ENCODE measurements around the gene SYPL2. TPM values are rescaled to one million over a fixed set of nuclear protein-coding genes. Genes with fewer than 3 reads are reported as not detected.

SYPL2 gene
- total RNA-seq, 1 experiment from 2014 or later, result not detected

DNA sequence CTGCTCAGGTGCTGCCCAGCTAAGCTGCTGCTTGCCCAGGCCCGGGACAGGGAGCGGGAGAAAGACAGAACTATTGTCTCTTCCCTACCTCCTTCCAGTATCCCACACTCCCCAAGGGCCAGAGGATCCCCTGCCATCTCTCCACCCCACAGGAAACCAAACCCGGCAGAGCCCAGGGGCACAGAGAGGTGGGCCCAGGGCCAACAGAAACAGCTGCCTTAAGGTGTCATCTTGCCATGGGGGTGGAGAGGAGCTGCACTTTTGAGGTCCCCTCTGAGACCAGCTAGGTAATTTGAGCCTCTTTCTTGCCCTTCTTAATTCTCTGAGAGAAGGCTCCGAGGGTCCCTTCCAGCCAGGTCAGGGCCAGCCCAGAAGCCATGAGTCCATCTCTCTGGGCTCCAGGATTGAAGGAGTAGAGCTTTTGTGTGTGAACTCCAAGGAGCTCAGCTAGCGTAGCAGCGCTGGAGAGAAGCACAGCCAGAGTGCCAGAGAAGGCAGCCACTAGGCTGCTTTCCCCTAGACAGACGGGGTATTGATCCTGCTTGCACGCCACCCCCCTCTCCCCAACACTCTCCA is 63.6 kb downstream of the SYPL2 start:
- H3K27me3 ChIP-seq (ENCODE audit: low read length), result no peaks in the 10 kb centered on the region
- H3K4me3 ChIP-seq (ENCODE audit: low read length), result peak overlapping the region; percentile 46; the same call in 1 of the 2 replicates
- no peaks in the 10 kb centered on the region for H3K79me2 ChIP-seq (ENCODE audit: low read length)
- peaks cover 29% of the 10 kb centered on the region for H3K4me1 ChIP-seq (ENCODE audit: low read length)
- H4K20me1 ChIP-seq (ENCODE audit: insufficient read depth, low read depth, low read length), result no peaks in the 10 kb centered on the region
- H3K27ac ChIP-seq (ENCODE audit: low read length), result no peak overlapping the region
- peak overlapping the region; percentile 62 for H3K4me2 ChIP-seq (ENCODE audit: low read depth, low read length, poor library complexity, severe bottlenecking)
- H3K9me2 ChIP-seq (replicated peaks; ENCODE audit: insufficient read depth, low read length), result no peaks in the 10 kb centered on the region
- DNase-seq, result peak; percentile 76
- no peaks in the 10 kb centered on the region for H3K36me3 ChIP-seq (ENCODE audit: insufficient read depth, low read length)
- no peak overlapping the region for H2AFZ ChIP-seq (ENCODE audit: low read length)
- peak overlapping the region; percentile 37 for H3K9ac ChIP-seq (ENCODE audit: low read length)
- H3K9me3 ChIP-seq (ENCODE audit: low read length), result no peaks in the 10 kb centered on the region

DNA sequence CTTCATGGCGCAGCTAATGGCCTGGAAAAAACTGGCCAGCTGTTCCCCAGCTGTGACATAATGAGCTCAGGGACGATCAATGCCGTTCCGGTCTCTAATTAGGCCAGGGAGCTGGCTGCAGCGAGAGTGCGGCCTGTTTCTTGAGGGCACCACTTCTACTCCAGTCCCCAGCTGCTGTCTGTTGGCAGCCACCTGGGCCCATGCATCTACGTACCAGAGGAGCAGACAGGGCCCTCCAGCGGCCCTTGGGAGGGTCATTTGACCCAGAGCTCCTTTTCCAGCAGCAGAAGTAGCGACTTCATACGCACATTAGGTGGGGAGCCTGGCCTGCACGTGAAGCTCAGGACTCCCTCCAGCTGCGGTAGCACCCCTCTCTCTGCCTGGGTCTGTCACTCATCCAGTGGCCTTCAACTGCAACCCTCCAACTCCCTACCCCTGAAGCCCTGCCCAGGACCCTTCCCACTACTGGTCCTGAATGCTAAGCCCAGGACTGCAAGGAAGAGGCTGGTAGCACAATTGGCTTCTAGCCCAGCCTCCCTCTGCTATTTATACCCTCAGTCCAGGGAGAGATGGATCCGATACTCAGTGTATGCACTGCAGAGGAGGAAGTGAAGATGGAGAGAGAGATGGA is 64.2 kb downstream of the SYPL2 start:
- H3K27me3 ChIP-seq (ENCODE audit: low read length), result no peaks in the 10 kb centered on the region
- no peak for DNase-seq
- no peaks in the 10 kb centered on the region for H3K9me2 ChIP-seq (replicated peaks; ENCODE audit: insufficient read depth, low read length)
- H4K20me1 ChIP-seq (ENCODE audit: insufficient read depth, low read depth, low read length), result no peaks in the 10 kb centered on the region
- no peak overlapping the region for H2AFZ ChIP-seq (ENCODE audit: low read length)
- H3K4me3 ChIP-seq (ENCODE audit: low read length), result no peak overlapping the region
- H3K4me2 ChIP-seq (ENCODE audit: low read depth, low read length, poor library complexity, severe bottlenecking), result peak overlapping the region; percentile 62
- H3K4me1 ChIP-seq (ENCODE audit: low read length), result peaks cover 29% of the 10 kb centered on the region
- no peak overlapping the region for H3K27ac ChIP-seq (ENCODE audit: low read length)
- no peak overlapping the region; the same call in 1 of the 2 replicates for H3K9ac ChIP-seq (ENCODE audit: low read length)
- no peaks in the 10 kb centered on the region for H3K9me3 ChIP-seq (ENCODE audit: low read length)
- no peaks in the 10 kb centered on the region for H3K79me2 ChIP-seq (ENCODE audit: low read length)
- H3K36me3 ChIP-seq (ENCODE audit: insufficient read depth, low read length), result no peaks in the 10 kb centered on the region

DNA sequence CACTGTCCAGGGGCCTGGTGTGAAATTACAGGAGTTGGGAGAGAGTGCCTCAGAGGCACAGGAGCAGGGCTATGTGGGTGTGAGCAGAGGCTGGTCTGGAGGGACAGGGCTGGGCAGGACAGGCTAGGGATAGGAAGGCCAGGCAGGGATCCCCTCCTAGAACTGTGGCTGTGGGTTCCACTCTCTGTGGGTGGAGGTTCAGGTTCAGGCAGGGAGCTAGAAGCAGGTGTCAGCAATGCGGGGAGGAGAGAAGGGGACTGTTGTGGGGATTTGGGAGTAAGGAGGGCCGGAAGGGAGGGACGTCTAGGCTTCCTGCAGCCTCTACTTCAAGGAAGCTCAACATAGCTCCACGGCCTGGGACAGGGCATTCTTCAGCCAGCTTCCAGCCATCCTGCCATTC is 65.0 kb downstream of the SYPL2 start:
- Histone ChIP-seq H3K9me3 (ENCODE audit: low read length) (no peaks in the 10 kb centered on the region), H2AFZ (ENCODE audit: low read length) (no peak overlapping the region)

More for the DNA sequence above, 65.0 kb downstream of the SYPL2 start:
- no peak overlapping the region for H3K4me3 ChIP-seq (ENCODE audit: low read length)
- peaks cover 29% of the 10 kb centered on the region for H3K4me1 ChIP-seq (ENCODE audit: low read length)
- no peaks in the 10 kb centered on the region for H4K20me1 ChIP-seq (ENCODE audit: insufficient read depth, low read depth, low read length)
- H3K9me2 ChIP-seq (replicated peaks; ENCODE audit: insufficient read depth, low read length), result no peaks in the 10 kb centered on the region
- H3K27me3 ChIP-seq (ENCODE audit: low read length), result no peaks in the 10 kb centered on the region
- DNase-seq, result no peak
- H3K79me2 ChIP-seq (ENCODE audit: low read length), result no peaks in the 10 kb centered on the region
- no peaks in the 10 kb centered on the region for H3K36me3 ChIP-seq (ENCODE audit: insufficient read depth, low read length)
- H3K4me2 ChIP-seq (ENCODE audit: low read depth, low read length, poor library complexity, severe bottlenecking), result no peak overlapping the region
- no peak overlapping the region for H3K9ac ChIP-seq (ENCODE audit: low read length)
- no peak overlapping the region for H3K27ac ChIP-seq (ENCODE audit: low read length)

Other genes starting within 250 kb of the SYPL2 start
- gene CELSR2, start 217.0 kb upstream of the SYPL2 start, total RNA-seq (2014; rRNA removed; shearing (Covaris generic); ENCODE audit: low replicate concordance), result 0.43 and 1.2 TPM in 2 replicates
- gene PSRC1, start 183.4 kb upstream of the SYPL2 start, total RNA-seq (2014; rRNA removed; shearing (Covaris generic); ENCODE audit: low replicate concordance), result 6.3 and 24.2 TPM in 2 replicates
- gene MYBPHL, start 159.5 kb upstream of the SYPL2 start, total RNA-seq (2014; rRNA removed; shearing (Covaris generic); ENCODE audit: low replicate concordance), result 0.14 and 4.3 TPM in 2 replicates
- gene SORT1, start 68.6 kb upstream of the SYPL2 start, total RNA-seq (2014; rRNA removed; shearing (Covaris generic); ENCODE audit: low replicate concordance), result 0.04 TPM in 1 of 2 replicates, not detected in the other
- gene PSMA5, start 40.1 kb upstream of the SYPL2 start, total RNA-seq (2014; rRNA removed; shearing (Covaris generic); ENCODE audit: low replicate concordance), result 48.5 and 70.4 TPM in 2 replicates
- gene ATXN7L2, start 17.4 kb downstream of the SYPL2 start, total RNA-seq (2014; rRNA removed; shearing (Covaris generic); ENCODE audit: low replicate concordance), result 3.5 and 5.7 TPM in 2 replicates
- 6.2 and 7.1 TPM in 2 replicates for gene CYB561D1, start 27.5 kb downstream of the SYPL2 start, total RNA-seq (2014; rRNA removed; shearing (Covaris generic); ENCODE audit: low replicate concordance)
- 0.37 and 1.1 TPM in 2 replicates for gene AMIGO1, start 43.2 kb downstream of the SYPL2 start, total RNA-seq (2014; rRNA removed; shearing (Covaris generic); ENCODE audit: low replicate concordance)
- gene GPR61, start 73.3 kb downstream of the SYPL2 start, total RNA-seq (2014; rRNA removed; shearing (Covaris generic); ENCODE audit: low replicate concordance), result not detected in 2 replicates
- 7.6 and 12.6 TPM in 2 replicates for gene GNAI3, start 82.1 kb downstream of the SYPL2 start, total RNA-seq (2014; rRNA removed; shearing (Covaris generic); ENCODE audit: low replicate concordance)
- not detected in 2 replicates for gene GNAT2, start 153.1 kb downstream of the SYPL2 start, total RNA-seq (2014; rRNA removed; shearing (Covaris generic); ENCODE audit: low replicate concordance)
- 72.3 and 131 TPM in 2 replicates for gene AMPD2, start 153.3 kb downstream of the SYPL2 start, total RNA-seq (2014; rRNA removed; shearing (Covaris generic); ENCODE audit: low replicate concordance)
- gene GSTM4, start 189.6 kb downstream of the SYPL2 start, total RNA-seq (2014; rRNA removed; shearing (Covaris generic); ENCODE audit: low replicate concordance), result 7.7 and 10.0 TPM in 2 replicates
- 6.2 and 7.3 TPM in 2 replicates for gene GSTM2, start 201.5 kb downstream of the SYPL2 start, total RNA-seq (2014; rRNA removed; shearing (Covaris generic); ENCODE audit: low replicate concordance)
- 8.5 and 14.4 TPM in 2 replicates for gene GSTM1, start 221.3 kb downstream of the SYPL2 start, total RNA-seq (2014; rRNA removed; shearing (Covaris generic); ENCODE audit: low replicate concordance)
- gene GSTM5, start 245.7 kb downstream of the SYPL2 start, total RNA-seq (2014; rRNA removed; shearing (Covaris generic); ENCODE audit: low replicate concordance), result not detected in 2 replicates

All from Karpas-422 (cell line).